Adrenal gland (tissue), 12 donors: ENCODE measurements around the gene HID1. TPM values are rescaled to one million over a fixed set of nuclear protein-coding genes. Genes with fewer than 3 reads are reported as not detected.
A peak's percentile ranks its signal among the peaks of the same experiment; 100 is the strongest.

Experiments
- DNase-seq, 7 donors: peaks; one replicate each; pipeline ENCODE4 v3.0.0-alpha.2; 2019 to 2020
- H3K27ac ChIP-seq, 5 donors: fragments of 200-600 bp; sonication (generic) in 4 of 5; 1 replicate in 3 of 5; 2 replicates in 2 of 5; pipeline versions ENCODE4 v1.5.1 to v1.8.0; 2016 to 2020; ENCODE audit warnings: mild to moderate bottlenecking in 1 of 5
- H3K27me3 ChIP-seq: fragments of 200-600 bp; 2 replicates; pipeline ENCODE4 v1.8.0; 2021
- H3K36me3 ChIP-seq, 2 donors: fragments of 200-600 bp; replicated peaks in 1 of 2; 1 replicate in 1 of 2; 2 replicates in 1 of 2; pipeline versions ENCODE4 v1.5.1 to v1.8.0; 2018 to 2022
- H3K4me1 ChIP-seq, 2 donors: fragments of 200-600 bp; replicated peaks in 1 of 2; 1 replicate in 1 of 2; 2 replicates in 1 of 2; pipeline versions ENCODE4 v1.5.1 to v1.8.0; 2018 to 2021
- H3K4me3 ChIP-seq, 4 donors: fragments of 200-600 bp; sonication (generic) in 3 of 4; one replicate each; pipeline ENCODE4 v1.5.1; 2016 to 2018
- H3K9me3 ChIP-seq, 3 donors: fragments of 200-600 bp; sonication (generic) in 1 of 3; replicated peaks in 1 of 3; 1 replicate in 2 of 3; 2 replicates in 1 of 3; pipeline versions ENCODE4 v1.5.1 to v1.8.0; 2016 to 2021
- CTCF ChIP-seq, 6 experiments: fragments of 450-650 bp in 4 of 6; fragments of 200-600 bp in 2 of 6; sonication (generic) in 1 of 6; IDR thresholded peaks; 1 replicate in 5 of 6; 2 replicates in 1 of 6; pipeline versions ENCODE4 v1.5.1 to v1.8.0; 2016 to 2021; ENCODE audit warnings: antibody characterized with exemption in 6 of 6, mild to moderate bottlenecking in 2 of 6, moderate library complexity in 1 of 6
- POLR2A ChIP-seq, 2 donors: fragments of 450-650 bp; IDR thresholded peaks; one replicate each; pipeline ENCODE4 v1.6.1; 2017; ENCODE audit warnings: antibody characterized with exemption in 2 of 2, mild to moderate bottlenecking in 2 of 2, moderate library complexity in 1 of 2
- WGBS, 4 donors: extraction: QIAGEN DNeasy Blood & Tissue Kit in 2 of 4; methylation state at CpG; one replicate each; pipeline versions ENCODE4 v1.1.5 to v1.1.7; 2013 to 2017; 5-methylcytosine and 5-hydroxymethylcytosine counted together
- intact Hi-C, 2 donors: fragments of 100-400 bp; cut with DNase I; formaldehyde crosslinking; loops; one replicate each; pipeline versions ENCODE4 v1.14.1 to v1.15.0; 2022 to 2023
- polyA plus RNA-seq, 3 donors: library from polyadenylated mRNA; stranded (reverse); fragments of 200-250 nt in 2 of 3; fragments of 350-450 nt in 1 of 3; fragmentation: Illumina TruSeq in 1 of 3; extraction: RNeasy Lipid Tissue Mini Kit (QIAGEN cat#74804) in 1 of 3; gene quantifications; one replicate each; pipeline ENCODE4 v1.2.3, GENCODE V29; 2013 to 2014
- total RNA-seq, 9 donors: library from RNA; depleted of rRNA in 4 of 9; stranded (reverse); fragments of >200 nt in 4 of 9; fragments of 120-200 nt in 1 of 9; fragmentation: NEBNext Ultra II Directional in 1 of 9; extraction: Animal tissue kit (Norgen Biotek cat#: 25700) in 1 of 9; gene quantifications; one replicate each; pipeline versions ENCODE4 v1.1.0 to v1.2.4, GENCODE V29; 2013 to 2023
- donor health status: healthy with polysubstance abuse.
- donor health status: Bipolar disorder and iron deficiency.
- donor health status: DM: yes; HTN: yes; CAD: no.
- donor health status: DM: no; HTN: no; CAD: no.
- donor health status: DM: no; HTN: no; CAD: no.
- donor health status: DM: yes; HTN: yes; CAD: no.

The HID1 gene
- total and polyA plus RNA-seq, 12 donors = 2.8 to 42.6 (median 8.3) TPM

- H3K4me3 ChIP-seq = peak within 1 kb of the TSS in 2 of 4 donors; percentile 24 to 65
- peaks cover 13 to 20% of the 10 kb centered on the region in 2 donors for H3K4me1 ChIP-seq
- no peaks in the 10 kb centered on the region for H3K9me3 ChIP-seq
- intact Hi-C loops = loop anchor here (5.0 kb wide), 1 partner anchor 34 kb away; no protein-coding TSS in a partner anchor
- H3K27me3 ChIP-seq = peaks cover 24% of the 10 kb centered on the region
- WGBS, 4 donors = 3 to 23% (median 8%) methylated on average over 7 to 57 of the region's 57 CpGs
- H3K36me3 ChIP-seq = no peaks in the 10 kb centered on the region
- peak in 3 of 7 donors; percentile 28 to 54 (median 43) for DNase-seq
- TF ChIP-seq POLR2A (IDR thresholded peaks at IDR 0.05) (no peak), CTCF (IDR thresholded peaks at IDR 0.05) (no peak)
- H3K27ac ChIP-seq = no peak within 1 kb of the TSS
Measured at GRCh38 chr17:74922694-74923537, 49.6 kb downstream of the HID1 start, which contains the start of gene USH1G. Gene USH1G (minus strand): TSS chr17:74923255. CDS start chr17:74923073, 182 bp downstream.

GRCh38 chr17:74922172-74922571, 50.4 kb downstream of the HID1 start:
- H3K27ac ChIP-seq = no peak overlapping the region
- intact Hi-C loops = loop anchor here (5.0 kb wide), 1 partner anchor 35 kb away; no protein-coding TSS in a partner anchor
- H3K4me3 ChIP-seq = peak overlapping the region in 1 of 4 donors; percentile 65
- DNase-seq = peak in 6 of 7 donors; percentile 32 to 70 (median 53)
- H3K36me3 ChIP-seq = no peaks in the 10 kb centered on the region
- peaks cover 24% of the 10 kb centered on the region for H3K27me3 ChIP-seq
- H3K9me3 ChIP-seq = no peaks in the 10 kb centered on the region
- WGBS, 4 donors = 35 to 44% (median 37%) methylated on average over 3 to 6 of the region's 6 CpGs
- no peak for TF ChIP-seq POLR2A (IDR thresholded peaks at IDR 0.05)
- no peak for TF ChIP-seq CTCF (IDR thresholded peaks at IDR 0.05)
- H3K4me1 ChIP-seq = peaks cover 13 to 20% of the 10 kb centered on the region in 2 donors

GRCh38 chr17:74921769-74922168, 50.8 kb downstream of the HID1 start:
- Histone ChIP-seq H3K4me1 (peaks cover 13 to 20% of the 10 kb centered on the region in 2 donors), H3K27me3 (peaks cover 24% of the 10 kb centered on the region), H3K4me3 (peak overlapping the region in 1 of 4 donors; percentile 65), H3K27ac (no peak overlapping the region), H3K36me3 (no peaks in the 10 kb centered on the region), H3K9me3 (no peaks in the 10 kb centered on the region)
- intact Hi-C loops = loop anchor here (5.0 kb wide), 1 partner anchor 36 kb away; no protein-coding TSS in a partner anchor
- TF ChIP-seq CTCF (IDR thresholded peaks at IDR 0.05) (no peak), POLR2A (IDR thresholded peaks at IDR 0.05) (no peak)
- DNase-seq = no peak
- WGBS, 4 donors = 82 to 96% (median 84%) methylated on average over 2 of the region's 2 CpGs

- intact Hi-C loops = loop anchor here (5.0 kb wide), 1 partner anchor 36 kb away; no protein-coding TSS in a partner anchor
- no peak overlapping the region for H3K4me3 ChIP-seq
- DNase-seq = no peak
- H3K27me3 ChIP-seq = peaks cover 24% of the 10 kb centered on the region
- H3K4me1 ChIP-seq = peaks cover 13 to 20% of the 10 kb centered on the region in 2 donors
- H3K9me3 ChIP-seq = no peaks in the 10 kb centered on the region
- TF ChIP-seq CTCF (IDR thresholded peaks at IDR 0.05) = no peak
- TF ChIP-seq POLR2A (IDR thresholded peaks at IDR 0.05) = no peak
- 55 to 82% (median 68%) methylated on average over 15 to 19 of the region's 19 CpGs for WGBS, 4 donors
- no peaks in the 10 kb centered on the region for H3K36me3 ChIP-seq
- no peak overlapping the region for H3K27ac ChIP-seq
Measured at GRCh38 chr17:74921026-74921681, 51.4 kb downstream of the HID1 start.
